KOPT-K1 (cell line): ENCODE data around the gene MAP3K4.
"Not testable (repeated sequence)": the region's sequence is repeated elsewhere in the genome, so short reads cannot be mapped to it uniquely, and the experiment has no call there.

Experiments used
- H3K27ac ChIP-seq: fragments of 200-600 bp; sonication (generic); 2 replicates; pipeline ENCODE4 v1.5.1; 2016; ENCODE audit warnings: antibody characterized with exemption, mild to moderate bottlenecking, low read depth, low read length; ENCODE audit not compliant: poor library complexity, severe bottlenecking
- H3K36me3 ChIP-seq: fragments of 200-600 bp; sonication (generic); 2 replicates; pipeline ENCODE4 v1.5.1; 2017; ENCODE audit warnings: antibody characterized with exemption, mild to moderate bottlenecking, low read length, moderate library complexity; ENCODE audit not compliant: insufficient read depth
- H3K9me3 ChIP-seq: fragments of 200-600 bp; sonication (generic); 2 replicates; pipeline ENCODE4 v1.5.1; 2017; ENCODE audit warnings: antibody characterized with exemption, low read length, mild to moderate bottlenecking; ENCODE audit not compliant: insufficient read depth, poor library complexity, severe bottlenecking

MAP3K4 gene

GRCh38 chr6:160965893-160966292 is 25.7 kb upstream of the MAP3K4 start:
- Histone ChIP-seq H3K9me3 (no peaks in the 10 kb centered on the region), H3K27ac (no peak overlapping the region), H3K36me3 (no peaks in the 10 kb centered on the region)

DNA sequence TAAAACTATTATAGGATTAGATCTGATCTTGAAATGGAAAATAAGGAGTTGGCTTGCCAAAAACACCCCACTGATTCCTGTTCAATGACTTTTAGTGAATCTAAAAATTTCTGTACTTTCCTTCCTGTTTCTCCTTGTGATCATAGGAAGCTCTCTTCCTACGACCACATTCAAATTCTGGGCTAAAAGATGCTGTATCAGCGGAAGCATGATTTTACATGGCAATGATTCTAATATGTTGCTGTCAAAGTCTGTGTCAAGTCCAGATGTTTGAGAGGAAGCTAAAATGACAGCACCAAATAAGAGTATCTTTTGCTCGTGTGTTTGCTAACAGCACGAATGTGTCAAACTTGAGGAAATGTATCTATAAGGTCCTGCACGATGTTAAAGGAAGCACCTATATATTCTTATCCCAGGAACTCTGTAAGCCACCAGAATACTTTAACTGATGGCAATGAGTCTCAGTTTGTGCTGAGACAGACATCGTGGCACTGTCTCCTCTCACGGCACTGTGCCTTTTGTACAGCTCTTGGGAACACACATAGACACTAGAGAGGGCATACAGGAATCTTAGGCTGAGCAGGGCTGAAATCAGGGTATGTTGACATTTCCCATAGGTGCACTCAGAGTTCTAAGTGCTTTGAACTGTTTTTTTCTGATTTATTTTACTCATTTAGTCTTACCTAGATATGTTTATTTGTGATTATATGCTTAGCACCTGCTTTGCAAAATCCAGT is 24.9 kb upstream of the MAP3K4 start:
- Histone ChIP-seq H3K9me3 (no peaks in the 10 kb centered on the region), H3K27ac (no peak overlapping the region), H3K36me3 (no peaks in the 10 kb centered on the region)

- H3K9me3 ChIP-seq, result no peaks in the 10 kb centered on the region
Observed at GRCh38 chr6:160967351-160967750, 24.2 kb upstream of the MAP3K4 start.

GRCh38 chr6:160967833-160968232 is 23.7 kb upstream of the MAP3K4 start:
- Histone ChIP-seq H3K36me3 (no peaks in the 10 kb centered on the region), H3K9me3 (no peaks in the 10 kb centered on the region), H3K27ac (no peak overlapping the region)

More at GRCh38 chr6:160967351-160967750, 24.2 kb upstream of the MAP3K4 start:
- Histone ChIP-seq H3K27ac (no peak overlapping the region), H3K36me3 (no peaks in the 10 kb centered on the region)

- Histone ChIP-seq H3K9me3 (no peaks in the 10 kb centered on the region), H3K27ac (no peak overlapping the region)
Observed at GRCh38 chr6:160971171-160971570, 20.4 kb upstream of the MAP3K4 start.

GRCh38 chr6:160972111-160972510 is 19.5 kb upstream of the MAP3K4 start:
- Histone ChIP-seq H3K27ac (no peak overlapping the region), H3K9me3 (no peaks in the 10 kb centered on the region), H3K36me3 (no peaks in the 10 kb centered on the region)

More at GRCh38 chr6:160971171-160971570, 20.4 kb upstream of the MAP3K4 start:
- H3K36me3 ChIP-seq, result no peaks in the 10 kb centered on the region

GRCh38 chr6:160972594-160972993 is 19.0 kb upstream of the MAP3K4 start:
- not testable (repeated sequence) for H3K36me3 ChIP-seq, H3K9me3 ChIP-seq, H3K27ac ChIP-seq

GRCh38 chr6:160973311-160974250 is 18.0 kb upstream of the MAP3K4 start:
- Histone ChIP-seq H3K36me3 (no peaks in the 10 kb centered on the region), H3K9me3 (no peaks in the 10 kb centered on the region), H3K27ac (no peak overlapping the region)

GRCh38 chr6:160974304-160974771 is 17.2 kb upstream of the MAP3K4 start:
- Histone ChIP-seq H3K9me3 (no peaks in the 10 kb centered on the region), H3K27ac (no peak overlapping the region), H3K36me3 (no peaks in the 10 kb centered on the region)

GRCh38 chr6:160975162-160975561 is 16.4 kb upstream of the MAP3K4 start:
- no peaks in the 10 kb centered on the region for H3K9me3 ChIP-seq
- H3K27ac ChIP-seq, result no peak overlapping the region
- no peaks in the 10 kb centered on the region for H3K36me3 ChIP-seq

- H3K27ac ChIP-seq, H3K36me3 ChIP-seq, H3K9me3 ChIP-seq: not testable (repeated sequence)
Observed at GRCh38 chr6:160975961-160976360, 15.6 kb upstream of the MAP3K4 start.

DNA sequence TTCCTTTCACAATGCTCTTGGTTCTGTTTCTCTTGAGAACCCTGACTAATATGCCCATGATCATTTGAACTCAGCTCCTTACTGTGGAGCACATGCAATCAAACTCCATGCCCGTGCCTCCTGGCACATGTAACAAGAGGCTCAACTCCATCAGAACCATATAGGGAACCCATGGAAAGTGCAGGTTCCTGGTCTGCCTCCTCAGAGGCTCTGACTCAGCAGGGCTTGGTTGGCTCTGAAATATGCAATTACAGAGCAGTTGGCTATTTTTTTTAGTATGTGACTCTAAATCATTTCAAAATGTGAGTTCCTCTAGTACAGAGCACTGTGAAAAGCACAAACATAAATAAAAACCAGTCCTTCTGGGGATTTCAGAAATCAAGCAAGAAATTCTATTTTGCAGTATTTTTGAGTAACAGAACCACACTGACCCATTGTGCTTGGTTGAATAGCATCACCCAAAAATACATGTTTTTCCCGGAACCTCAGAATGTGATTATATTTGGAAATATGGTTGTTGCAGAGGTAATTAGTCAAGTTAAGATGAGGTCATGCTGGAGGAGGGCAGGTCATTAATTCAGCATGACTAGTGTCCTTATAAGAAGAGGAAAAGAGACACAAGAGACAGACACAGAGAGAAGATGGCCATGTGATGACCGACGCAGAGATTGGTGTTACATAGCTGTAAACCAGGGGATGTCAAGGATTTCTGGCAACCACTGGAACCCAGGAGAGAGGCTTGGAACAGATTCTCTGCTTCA is 13.2 kb upstream of the MAP3K4 start:
- Histone ChIP-seq H3K27ac (no peak overlapping the region), H3K36me3 (no peaks in the 10 kb centered on the region), H3K9me3 (peaks cover 12% of the 10 kb centered on the region)

DNA sequence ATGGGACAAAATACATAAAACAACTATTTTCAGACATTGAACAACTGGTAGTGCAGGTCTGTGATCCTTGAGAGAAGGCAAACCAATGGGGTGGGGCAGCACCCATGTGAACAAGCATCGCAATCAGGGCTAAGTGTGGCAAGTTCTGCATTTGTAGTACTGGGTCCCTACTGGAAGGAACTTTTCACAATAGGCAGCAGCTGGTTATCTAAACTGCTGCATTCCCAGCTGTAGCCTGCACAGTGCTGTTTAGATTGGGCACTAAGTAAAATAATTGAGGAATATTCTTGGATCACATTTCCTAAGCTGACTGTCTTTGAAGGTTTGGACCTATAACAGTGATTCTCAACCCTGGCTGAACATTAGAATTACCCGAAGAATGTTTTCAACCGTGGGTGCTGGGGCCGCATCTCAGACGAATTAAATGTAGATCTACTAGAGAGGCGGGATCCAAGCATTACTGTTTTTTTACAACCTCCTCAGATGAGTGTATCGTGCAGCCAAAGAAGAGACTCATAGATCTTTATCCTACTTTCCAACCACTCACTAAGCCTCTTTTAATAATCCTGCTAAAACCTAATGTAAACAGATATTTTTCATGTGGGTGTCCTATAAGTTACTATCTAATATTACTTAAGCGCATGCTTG is 12.4 kb upstream of the MAP3K4 start:
- H3K36me3 ChIP-seq, result no peaks in the 10 kb centered on the region
- H3K9me3 ChIP-seq, result peaks cover 20% of the 10 kb centered on the region
- H3K27ac ChIP-seq, result no peak overlapping the region

DNA sequence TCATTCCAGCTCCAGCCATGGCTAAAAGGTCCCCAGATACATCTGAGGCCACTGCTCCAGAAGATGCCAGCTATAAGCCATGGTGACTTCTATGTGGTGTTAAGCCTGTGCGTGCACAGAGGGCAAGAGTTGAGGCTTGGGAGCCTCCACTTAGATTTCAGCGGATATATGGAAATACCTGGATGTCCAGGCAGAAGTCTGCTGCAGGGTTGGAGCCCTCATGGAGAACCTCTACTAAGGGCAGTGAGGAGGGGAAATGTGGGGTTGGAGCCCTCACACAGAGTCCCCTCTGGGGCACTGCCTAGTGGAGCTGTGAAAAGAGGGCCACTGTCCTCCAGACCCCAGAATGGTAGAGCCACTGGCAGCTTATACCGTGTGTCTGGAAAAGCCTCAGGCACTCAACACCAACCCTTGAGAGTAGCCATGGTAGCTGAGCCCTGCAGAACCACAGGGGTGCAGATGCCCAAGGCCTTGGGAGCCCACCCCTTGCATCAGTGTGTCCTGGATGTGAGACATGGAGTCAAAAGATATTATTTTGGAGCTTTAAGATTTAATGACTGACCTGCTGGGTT is 8.1 kb upstream of the MAP3K4 start:
- not testable (repeated sequence) for H3K36me3 ChIP-seq, H3K27ac ChIP-seq
- peaks cover 22% of the 10 kb centered on the region for H3K9me3 ChIP-seq
